HG03135 (cell line): ENCODE data around the gene EMILIN3.

Source experiments
- ATAC-seq: cut with Tn5 transposase; IDR thresholded peaks from one replicate; pipeline ENCODE4 v1.9.1; 2021; ENCODE audit warnings: mild to moderate bottlenecking, moderate library complexity; ENCODE audit not compliant: unreplicated experiment

EMILIN3 gene

GRCh38 chr20:41391587-41392001 is 25.0 kb upstream of the EMILIN3 start:
- ATAC-seq = no peak

- no peak for ATAC-seq
These were observed 24.3 kb upstream of the EMILIN3 start for GRCh38 chr20:41390889-41391288.

- ATAC-seq = no peak
These were observed 20.8 kb upstream of the EMILIN3 start for GRCh38 chr20:41387444-41387851.

GRCh38 chr20:41386502-41387427 is 20.1 kb upstream of the EMILIN3 start:
- ATAC-seq = no peak

- ATAC-seq = no peak
These were observed 16.2 kb upstream of the EMILIN3 start for GRCh38 chr20:41382791-41383305.

- no peak for ATAC-seq
These were observed 14.1 kb upstream of the EMILIN3 start for GRCh38 chr20:41380551-41381193.

GRCh38 chr20:41379551-41379950 is 12.9 kb upstream of the EMILIN3 start:
- no peak for ATAC-seq

- no peak for ATAC-seq
These were observed 10.7 kb upstream of the EMILIN3 start for GRCh38 chr20:41377275-41377674.

GRCh38 chr20:41376349-41376748 is 9.7 kb upstream of the EMILIN3 start:
- ATAC-seq = no peak

GRCh38 chr20:41375846-41376245 is 9.2 kb upstream of the EMILIN3 start:
- no peak for ATAC-seq

GRCh38 chr20:41373931-41374920 is 7.6 kb upstream of the EMILIN3 start:
- ATAC-seq = no peak

GRCh38 chr20:41373251-41373783 is 6.7 kb upstream of the EMILIN3 start:
- ATAC-seq = no peak

GRCh38 chr20:41371371-41371770 is 4.8 kb upstream of the EMILIN3 start:
- ATAC-seq = no peak

GRCh38 chr20:41370176-41370575 is 3.6 kb upstream of the EMILIN3 start:
- no peak for ATAC-seq

GRCh38 chr20:41369673-41370072 is 3.1 kb upstream of the EMILIN3 start:
- no peak for ATAC-seq

GRCh38 chr20:41367956-41368355 is 1.3 kb upstream of the EMILIN3 start:
- ATAC-seq = no peak

GRCh38 chr20:41367393-41367695 is 726 bp upstream of the EMILIN3 start:
- ATAC-seq = no peak

GRCh38 chr20:41365777-41366545 is 657 bp downstream of the EMILIN3 start:
- no peak for ATAC-seq

- ATAC-seq = no peak
These were observed 1.5 kb downstream of the EMILIN3 start for GRCh38 chr20:41364967-41365765.
